ENCODE results near the gene FAM89B. TPM values are rescaled to one million over a fixed set of nuclear protein-coding genes. Genes with fewer than 3 reads are reported as not detected.
"Not testable (repeated sequence)": the region's sequence is repeated elsewhere in the genome, so short reads cannot be mapped to it uniquely, and the experiment has no call there.

FAM89B gene
- polyA plus RNA-seq, 10 donors, result 29.3 to 39.1 (median 34.5) TPM

DNA sequence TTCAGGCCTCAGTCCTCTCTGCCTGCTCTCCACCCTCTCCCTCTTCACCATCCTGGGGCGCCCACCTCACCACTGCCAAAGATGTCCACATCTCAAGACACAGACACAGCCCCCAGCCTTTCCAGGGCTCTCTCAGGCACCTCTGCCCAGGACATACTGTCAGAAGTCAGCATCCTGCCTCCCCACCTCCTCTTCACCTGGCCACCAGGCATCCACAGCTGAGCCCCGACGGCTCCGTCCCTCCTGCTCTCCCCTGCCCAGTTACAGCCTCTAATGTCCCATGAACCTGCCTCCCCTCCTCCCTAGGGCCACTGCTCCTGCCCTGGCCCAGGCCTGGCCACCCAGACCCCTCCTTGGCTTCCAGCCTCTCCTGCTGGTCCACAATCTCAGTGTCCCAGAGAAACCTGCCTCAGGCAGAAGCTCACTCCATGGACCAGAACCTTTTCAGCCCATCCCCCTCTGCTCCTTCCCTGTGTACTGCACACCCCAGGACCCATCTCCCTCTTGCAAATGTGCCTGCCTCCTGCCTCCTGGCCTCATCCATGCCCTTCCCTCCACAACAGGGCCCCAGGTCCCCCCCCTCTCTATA, 17.4 kb upstream of the FAM89B start:
- DNase-seq, result no peak

GRCh38 chr11:65555693-65556231, 16.6 kb upstream of the FAM89B start:
- no peak for DNase-seq

DNA sequence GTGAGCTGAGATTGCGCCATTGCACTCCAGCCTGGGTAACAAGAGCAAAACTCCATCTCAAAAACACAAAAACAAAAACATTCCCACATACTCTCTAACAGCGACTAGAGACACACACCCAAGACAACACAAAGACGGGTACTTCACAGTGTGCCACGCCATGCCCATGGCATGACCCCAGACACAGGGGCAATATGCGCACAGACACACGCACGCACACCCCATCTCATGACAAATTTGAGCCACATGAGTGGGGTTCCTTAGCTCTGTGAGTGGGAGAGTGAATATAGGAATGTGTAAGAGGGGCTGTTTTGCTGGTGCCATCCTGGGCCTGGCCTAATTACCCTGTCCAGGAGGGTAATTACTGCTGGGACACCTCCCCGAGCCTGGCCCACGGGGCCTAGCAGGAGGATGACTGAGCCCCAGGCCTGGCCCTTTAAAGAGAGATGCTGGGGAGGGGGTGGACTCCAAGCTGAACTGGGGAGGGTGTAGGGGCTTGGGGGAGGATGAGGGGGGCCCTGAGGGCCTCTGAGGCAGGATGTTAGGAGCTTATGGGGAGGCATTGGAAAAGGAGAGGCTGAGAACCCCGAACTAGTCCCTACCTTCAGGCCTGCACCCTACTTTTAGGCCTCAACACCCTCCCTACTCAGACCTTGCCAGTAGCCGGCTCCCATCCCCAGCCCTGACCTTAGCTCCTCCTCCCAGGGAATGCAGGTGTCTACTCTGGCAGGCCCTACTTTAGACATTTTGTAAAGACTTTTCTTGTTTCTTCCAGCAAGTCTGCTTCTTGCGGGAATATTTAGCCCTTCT, 15.7 kb upstream of the FAM89B start:
- no peak for DNase-seq

DNA sequence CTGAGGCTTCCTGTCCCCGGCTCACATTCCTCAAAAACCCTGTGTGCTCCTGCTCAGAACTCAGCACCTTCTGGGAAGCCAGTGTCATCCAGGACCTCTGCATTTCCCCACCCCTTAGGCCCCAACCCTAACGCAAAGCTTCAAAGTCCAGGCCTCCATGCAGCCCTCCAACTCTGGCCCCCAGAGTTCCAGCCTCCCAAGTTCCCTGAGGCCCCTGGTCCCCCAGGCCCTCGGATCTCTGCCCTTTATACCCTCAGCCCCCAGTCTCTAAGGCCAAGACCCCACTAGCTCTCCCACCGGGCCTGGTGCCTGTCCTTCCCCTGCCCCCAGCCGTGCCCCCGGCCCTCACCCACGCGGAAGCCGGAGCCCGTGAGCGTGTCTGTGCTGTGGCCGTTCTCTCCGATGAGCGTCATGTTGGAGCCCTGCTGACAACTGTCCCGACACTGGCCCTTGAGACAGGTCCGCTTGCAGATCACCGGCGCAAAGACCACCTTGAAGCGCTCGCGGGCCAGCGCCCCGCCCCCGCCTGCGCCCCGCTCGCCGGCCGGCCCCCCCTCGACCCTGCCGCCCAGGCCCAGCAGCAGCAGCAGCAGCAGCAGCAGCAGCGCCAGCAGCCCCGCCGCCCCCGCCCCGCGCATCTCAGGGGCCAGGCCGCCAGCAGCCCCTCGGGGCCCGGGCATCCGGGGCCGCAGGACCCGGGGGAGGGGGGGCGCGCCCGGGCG, 14.9 kb upstream of the FAM89B start:
- peak in 1 of 3 donors; percentile 52 for DNase-seq

DNA sequence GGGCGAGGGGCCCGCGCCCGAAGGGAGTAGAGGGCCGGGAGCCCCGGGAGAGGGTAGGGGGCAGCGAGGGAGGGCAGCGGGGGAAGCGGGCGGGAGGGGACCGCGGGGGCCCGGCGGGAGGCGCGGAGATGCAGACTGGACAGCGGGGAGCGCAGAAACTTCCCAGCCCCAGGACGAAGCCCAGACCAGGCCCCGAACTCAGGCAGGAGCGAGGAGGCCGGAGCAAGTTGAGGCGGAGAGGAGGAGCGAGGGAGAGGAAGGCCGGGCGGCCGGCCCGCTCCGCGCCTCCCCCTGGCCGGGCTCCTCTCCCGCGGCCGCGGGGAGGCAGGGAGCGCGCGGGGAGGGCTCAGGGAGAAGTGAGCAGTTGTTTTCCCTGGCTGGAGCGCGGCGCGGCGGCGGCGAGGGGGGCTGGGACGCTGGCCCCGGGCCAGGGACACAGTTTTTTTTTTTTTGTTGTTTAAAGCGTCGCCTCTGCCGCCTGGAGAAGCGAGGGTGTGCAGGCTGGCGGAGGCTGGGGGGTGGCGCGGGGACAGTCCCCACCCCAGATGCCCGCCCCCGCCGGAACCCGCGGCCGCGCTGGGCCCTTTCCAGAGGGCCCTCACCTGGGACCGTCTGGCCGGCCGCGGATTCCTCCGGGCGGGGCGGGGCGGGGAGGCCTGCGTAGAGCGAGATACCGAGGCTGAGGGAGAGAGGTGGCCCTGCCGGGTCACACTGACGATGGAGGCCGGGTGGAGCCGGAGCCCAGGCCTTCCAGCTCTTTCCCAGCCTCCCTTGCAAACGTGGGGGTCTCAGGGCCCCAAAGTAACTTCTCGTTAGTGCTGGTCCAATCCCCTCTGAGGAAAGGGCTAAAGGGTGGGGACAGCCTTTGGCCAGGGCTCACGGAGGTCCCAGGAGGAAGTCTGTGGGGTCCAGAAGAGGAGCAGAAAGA, 14.1 kb upstream of the FAM89B start, which contains the start of gene LTBP3:
LTBP3 (minus strand) TSS at position 358 of the 928 bp plus-strand sequence. CDS start 400 bp downstream, outside the sequence.
- DNase-seq, result peak; percentile 90 to 96 (median 93)

DNA sequence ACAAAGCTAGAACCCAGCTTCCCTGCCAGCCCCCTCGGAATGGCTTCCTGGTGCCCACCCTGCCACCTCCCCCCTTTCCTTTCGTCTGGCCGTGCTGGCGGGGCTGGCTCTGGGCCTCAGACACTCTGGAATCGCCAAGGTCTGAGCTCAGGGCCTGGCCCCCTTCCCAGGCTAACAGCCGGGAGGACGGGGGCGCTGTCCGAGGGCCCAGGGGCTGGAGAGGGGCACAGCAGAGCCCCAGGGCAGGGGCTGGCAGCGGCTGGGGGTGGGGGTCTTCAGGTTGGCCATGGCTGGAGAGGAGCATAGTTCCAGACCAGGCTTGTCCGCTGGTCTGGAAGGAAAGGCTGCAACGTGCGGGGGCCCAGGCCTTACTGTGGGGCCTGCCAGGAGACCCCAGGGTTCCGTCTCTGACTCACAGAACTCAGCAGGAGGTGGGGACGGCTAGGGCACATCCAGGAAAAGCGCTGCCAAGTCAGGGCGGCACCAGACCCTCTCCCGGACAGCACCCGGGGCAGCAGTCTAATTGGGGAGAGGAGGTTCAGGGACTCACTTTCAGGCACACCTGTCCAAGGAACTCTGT, 13.3 kb upstream of the FAM89B start:
- DNase-seq, result no peak

GRCh38 chr11:65559535-65559934, 12.8 kb upstream of the FAM89B start:
- peak in 1 of 3 donors; percentile 71 for DNase-seq

DNA sequence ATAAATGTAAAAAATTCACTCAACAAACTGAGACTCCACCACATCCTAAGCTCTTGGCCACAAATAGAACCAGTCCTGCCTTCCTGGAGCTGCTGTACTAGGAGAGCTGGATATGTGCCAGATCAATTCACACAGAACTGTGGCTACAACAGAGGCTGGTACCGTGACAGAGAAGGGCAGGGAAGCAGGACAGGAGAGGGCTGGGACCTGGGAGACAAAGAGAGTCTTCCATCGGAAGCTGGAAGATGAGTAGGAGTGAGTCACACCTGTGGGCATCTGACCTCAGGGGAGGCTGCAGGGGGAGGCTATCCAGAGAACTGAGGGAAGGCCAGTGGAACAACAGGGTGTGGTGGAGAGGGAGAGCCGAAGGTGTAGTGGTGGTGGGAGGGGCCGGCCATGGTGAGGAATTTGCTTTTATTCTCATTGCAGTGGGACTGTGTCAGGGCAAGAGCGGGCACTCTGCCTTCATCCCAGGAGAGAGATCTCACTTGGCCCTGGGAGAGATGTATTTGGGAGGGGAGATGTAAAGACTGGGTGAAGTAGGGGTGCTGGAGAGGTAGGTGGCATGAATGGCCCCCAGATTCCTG, 12.3 kb upstream of the FAM89B start:
- DNase-seq, result peak in 1 of 3 donors; percentile 69

- DNase-seq, result peak in 1 of 3 donors; percentile 85
Measured at GRCh38 chr11:65560555-65561418, 11.6 kb upstream of the FAM89B start.

DNA sequence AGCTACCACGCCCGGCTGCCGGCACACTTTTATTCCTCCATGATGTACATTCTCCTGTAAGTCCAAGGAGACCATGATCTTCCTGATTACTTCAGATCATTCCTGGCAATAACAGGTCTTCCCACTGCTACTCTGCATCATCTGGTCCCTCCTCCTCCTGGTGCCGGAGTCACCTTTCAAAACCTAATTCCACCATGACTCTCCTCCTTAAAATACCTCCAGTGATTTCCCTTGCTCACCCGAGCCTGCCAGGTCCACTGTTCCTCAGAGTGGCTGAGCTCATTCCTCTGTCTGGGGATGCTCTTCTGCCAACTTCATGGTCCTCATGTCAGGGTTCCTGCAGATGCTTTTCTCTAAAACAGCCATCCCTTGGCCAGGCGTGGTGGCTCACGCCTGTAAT, 10.3 kb upstream of the FAM89B start:
- DNase-seq, result no peak

- no peak for DNase-seq
Measured at GRCh38 chr11:65562788-65563187, 9.6 kb upstream of the FAM89B start.

DNA sequence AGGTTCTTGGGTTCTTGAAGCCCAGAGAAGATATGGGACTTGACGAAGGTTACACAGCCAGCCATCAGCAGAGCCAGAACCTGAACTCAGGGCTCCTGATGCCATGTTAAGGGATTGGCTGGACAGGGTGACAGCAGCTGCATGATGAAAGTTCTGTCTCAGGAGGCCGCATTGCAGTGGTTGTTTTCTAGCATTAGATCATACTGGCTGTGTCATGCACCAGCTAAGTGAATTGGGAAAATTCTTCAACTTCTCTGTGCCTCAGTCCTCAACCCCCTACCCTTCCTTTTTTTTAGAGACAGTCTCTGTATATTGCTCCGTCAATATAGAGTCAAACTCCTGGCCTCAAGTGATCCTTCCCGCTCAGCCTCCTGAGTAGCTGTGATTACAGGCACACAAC, 8.7 kb upstream of the FAM89B start:
- no peak for DNase-seq

- DNase-seq, result not testable (repeated sequence)
Measured at GRCh38 chr11:65564879-65565559, 7.3 kb upstream of the FAM89B start.

GRCh38 chr11:65565624-65566453, 6.5 kb upstream of the FAM89B start:
- DNase-seq, result no peak

GRCh38 chr11:65569164-65569972, 3.0 kb upstream of the FAM89B start:
- DNase-seq, result no peak

DNA sequence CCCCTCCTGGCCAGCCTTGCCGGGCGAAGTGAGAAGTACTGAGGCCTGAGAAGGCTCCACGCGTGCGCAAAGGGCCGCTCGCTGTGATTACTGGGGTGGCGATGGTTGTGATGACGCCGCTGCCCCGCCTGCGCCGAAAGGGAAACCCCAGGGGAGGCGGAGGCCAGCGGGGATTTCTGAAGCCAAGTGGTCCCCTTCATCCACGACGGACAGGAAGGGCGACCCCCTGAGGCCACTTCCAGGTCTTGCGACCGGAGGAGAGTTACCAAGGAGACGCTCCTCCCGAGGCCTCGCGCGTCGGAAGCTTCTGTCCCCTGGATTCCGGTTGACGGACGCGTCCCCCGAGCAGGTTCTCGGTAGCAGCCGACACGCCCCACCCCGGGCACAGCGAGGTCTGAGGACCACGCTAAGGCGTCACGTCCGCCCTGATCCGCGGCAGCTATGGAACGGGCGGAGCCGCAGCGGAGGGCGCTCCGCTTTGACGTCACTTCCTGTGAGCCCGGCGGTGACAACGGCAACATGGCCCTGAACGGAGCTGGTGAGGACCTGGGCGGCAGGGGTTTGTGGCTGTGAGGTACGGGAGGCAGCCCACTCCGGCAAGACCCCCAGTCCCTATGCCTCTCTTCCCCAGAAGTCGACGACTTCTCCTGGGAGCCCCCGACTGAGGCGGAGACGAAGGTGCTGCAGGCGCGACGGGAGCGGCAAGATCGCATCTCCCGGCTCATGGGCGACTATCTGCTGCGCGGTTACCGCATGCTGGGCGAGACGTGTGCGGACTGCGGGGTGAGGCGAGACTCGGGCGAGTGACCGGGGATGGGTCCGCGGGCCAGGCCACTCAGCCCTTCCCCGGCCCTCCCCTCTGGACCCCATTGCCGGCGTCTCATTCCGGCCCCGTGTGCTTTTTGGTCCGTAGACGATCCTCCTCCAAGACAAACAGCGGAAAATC, 2.1 kb upstream of the FAM89B start, which contains the start of gene ZNRD2:
ZNRD2 (plus strand) TSS at position 505 of the 946 bp plus-strand sequence; CDS start at position 520, 15 bp downstream.
- DNase-seq, result peak; percentile 98 to 99 (median 98)
